ENCODE data around the gene SEMA4G.

SEMA4G gene

GRCh38 chr10:100969187-100970075 lies at the start of gene SEMA4G:
Gene SEMA4G (plus strand): TSS chr10:100969504. CDS start chr10:100972913, 3,409 bp downstream.
- peak; percentile 52 for DNase-seq

GRCh38 chr10:100923580-100923979 lies 45.7 kb upstream of the SEMA4G start:
- no peak for DNase-seq

GRCh38 chr10:100927266-100927665 lies 42.0 kb upstream of the SEMA4G start:
- no peak for DNase-seq

- DNase-seq, result no peak
These were observed 41.3 kb upstream of the SEMA4G start for GRCh38 chr10:100928039-100928438.

GRCh38 chr10:100930368-100930767 lies 38.9 kb upstream of the SEMA4G start:
- DNase-seq, result no peak

GRCh38 chr10:100934084-100934659 lies 35.1 kb upstream of the SEMA4G start:
- no peak for DNase-seq

GRCh38 chr10:100939763-100940344 lies 29.4 kb upstream of the SEMA4G start:
- no peak for DNase-seq

GRCh38 chr10:100942229-100942628 lies 27.1 kb upstream of the SEMA4G start:
- no peak for DNase-seq

GRCh38 chr10:100943508-100943907 lies 25.8 kb upstream of the SEMA4G start:
- DNase-seq, result no peak

GRCh38 chr10:100945754-100946153 lies 23.6 kb upstream of the SEMA4G start:
- DNase-seq, result no peak

- no peak for DNase-seq
These were observed 20.4 kb upstream of the SEMA4G start for GRCh38 chr10:100948916-100949315.

- no peak for DNase-seq
These were observed 9.1 kb upstream of the SEMA4G start for GRCh38 chr10:100960251-100960650.

GRCh38 chr10:100962351-100963080 lies 6.8 kb upstream of the SEMA4G start:
- DNase-seq, result no peak

- DNase-seq, result no peak
These were observed 5.5 kb upstream of the SEMA4G start for GRCh38 chr10:100963826-100964225.

- no peak for DNase-seq
These were observed 3.5 kb upstream of the SEMA4G start for GRCh38 chr10:100965820-100966219.

GRCh38 chr10:100966887-100967286 lies 2.4 kb upstream of the SEMA4G start:
- no peak for DNase-seq

GRCh38 chr10:100967332-100967731 lies 2.0 kb upstream of the SEMA4G start:
- no peak for DNase-seq

GRCh38 chr10:100968062-100968736 lies 1.1 kb upstream of the SEMA4G start:
- DNase-seq, result no peak

GRCh38 chr10:100968863-100969186 lies 479 bp upstream of the SEMA4G start:
- no peak for DNase-seq

GRCh38 chr10:100970076-100970913 lies 991 bp downstream of the SEMA4G start:
- DNase-seq, result peak; percentile 26

- no peak for DNase-seq
These were observed 1.9 kb downstream of the SEMA4G start for GRCh38 chr10:100970914-100971811.
